GM23338 (cell line): ENCODE data around the gene MPND.

Experiments used
- CREB1 ChIP-seq: fragments of 250-450 bp; sonication (Bioruptor Pico); IDR thresholded peaks from 2 replicates; pipeline ENCODE4 v1.5.0; 2020; ENCODE audit warnings: low read depth, mild to moderate bottlenecking, moderate library complexity
- CTCF ChIP-seq, 2 experiments: fragments of 200-600 bp in 1 of 2; sonication (generic) in 1 of 2; conservative IDR thresholded peaks; 2 replicates each; pipeline versions ENCODE4 v1.5.1 to v1.6.1; 2016 to 2017; ENCODE audit warnings: antibody characterized with exemption in 2 of 2, low read depth in 2 of 2, mild to moderate bottlenecking in 2 of 2, moderate library complexity in 1 of 2
- ETS1 ChIP-seq: IDR thresholded peaks from 2 replicates; pipeline ENCODE4 v1.6.1; 2016; ENCODE audit warnings: antibody characterized with exemption
- EZH2 ChIP-seq: fragments of 200-600 bp; sonication (generic); IDR thresholded peaks from one replicate; pipeline ENCODE4 v1.8.0; 2017; ENCODE audit warnings: antibody characterized with exemption, mild to moderate bottlenecking, low read depth; ENCODE audit not compliant: unreplicated experiment
- EZH2phosphoT487 ChIP-seq: fragments of 200-600 bp; sonication (generic); IDR thresholded peaks from one replicate; pipeline ENCODE4 v1.8.1; 2018; ENCODE audit warnings: antibody characterized with exemption; ENCODE audit not compliant: unreplicated experiment
- JUNB ChIP-seq: IDR thresholded peaks from one replicate; pipeline ENCODE4 v1.6.1; 2016; ENCODE audit warnings: antibody characterized with exemption; ENCODE audit not compliant: unreplicated experiment
- NANOG ChIP-seq: IDR thresholded peaks from 2 replicates; pipeline ENCODE4 v1.6.1; 2016; ENCODE audit warnings: antibody characterized with exemption, borderline replicate concordance
- POLR2AphosphoS5 ChIP-seq: IDR thresholded peaks from 2 replicates; pipeline ENCODE4 v1.6.1; 2016; ENCODE audit warnings: antibody characterized with exemption, low read depth
- REST ChIP-seq: IDR thresholded peaks from one replicate; pipeline ENCODE4 v1.6.1; 2018; ENCODE audit warnings: antibody characterized with exemption; ENCODE audit not compliant: unreplicated experiment
- STAT1 ChIP-seq: IDR thresholded peaks from one replicate; pipeline ENCODE4 v1.6.1; 2016; ENCODE audit warnings: antibody characterized with exemption; ENCODE audit not compliant: unreplicated experiment
- ZNF114 ChIP-seq: fragments of 250-450 bp; sonication (Bioruptor Pico); IDR thresholded peaks from 2 replicates; pipeline ENCODE4 v1.5.0; 2020; ENCODE audit warnings: mild to moderate bottlenecking, moderate library complexity
- ZNF331 ChIP-seq: fragments of 250-450 bp; sonication (Bioruptor Pico); IDR thresholded peaks from 2 replicates; pipeline ENCODE4 v1.5.0; 2020; ENCODE audit warnings: low read depth, mild to moderate bottlenecking, moderate library complexity

- TF ChIP-seq CTCF (conservative IDR thresholded peaks at IDR 0.05; ENCODE audit: low read depth in 2 of 2) (no peak), ZNF331 (CRISPR knock-in tag) (no peak), JUNB (no peak), REST (no peak), EZH2 (no peak), NANOG (no peak), ETS1 (no peak), POLR2AphosphoS5 (no peak), CREB1 (CRISPR knock-in tag) (no peak), ZNF114 (no peak), EZH2phosphoT487 (no peak), STAT1 (no peak)
Observed at GRCh38 chr19:4380254-4380727, 36.9 kb downstream of the MPND start.
